8988T (cell line): ENCODE data around the gene PNMA8C.
"Not testable (repeated sequence)": the region's sequence is repeated elsewhere in the genome, so short reads cannot be mapped to it uniquely, and the experiment has no call there.

ENCODE experiments used
- DNase-seq: peaks from one replicate; pipeline ENCODE4 v3.0.0; 2011

The PNMA8C gene

GRCh38 chr19:46386996-46387712 is 41.6 kb downstream of the PNMA8C start:
- no peak for DNase-seq

GRCh38 chr19:46386151-46386550 is 42.6 kb downstream of the PNMA8C start:
- no peak for DNase-seq

GRCh38 chr19:46385636-46386035 is 43.1 kb downstream of the PNMA8C start:
- DNase-seq: no peak

- DNase-seq: no peak
Observed at GRCh38 chr19:46384396-46384795, 44.3 kb downstream of the PNMA8C start.

GRCh38 chr19:46383846-46384245 is 44.9 kb downstream of the PNMA8C start:
- DNase-seq: no peak

- no peak for DNase-seq
Observed at GRCh38 chr19:46383171-46383815, 45.4 kb downstream of the PNMA8C start.

- DNase-seq: no peak
Observed at GRCh38 chr19:46381756-46382345, 46.9 kb downstream of the PNMA8C start.

GRCh38 chr19:46381346-46381745 is 47.4 kb downstream of the PNMA8C start:
- DNase-seq: no peak

GRCh38 chr19:46380690-46381089 is 48.0 kb downstream of the PNMA8C start:
- no peak for DNase-seq

GRCh38 chr19:46378268-46378667 is 50.5 kb downstream of the PNMA8C start:
- DNase-seq: no peak

GRCh38 chr19:46376241-46377153 is 52.2 kb downstream of the PNMA8C start:
- DNase-seq: no peak

GRCh38 chr19:46375476-46376067 is 53.2 kb downstream of the PNMA8C start:
- DNase-seq: not testable (repeated sequence)
